Rectal smooth muscle tissue (tissue), 1 donor: Measurements from ENCODE around the gene ANTXR2.

ENCODE experiments used
- H3K27ac ChIP-seq: one replicate; pipeline ENCODE4 v1.7.0; 2013; ENCODE audit warnings: low read depth, low read length, inconsistent platforms
- H3K27me3 ChIP-seq: one replicate; pipeline ENCODE4 v1.7.0; 2013; ENCODE audit warnings: low read length; ENCODE audit not compliant: control insufficient read depth, insufficient read depth
- H3K36me3 ChIP-seq: one replicate; pipeline ENCODE4 v1.7.0; 2013; ENCODE audit warnings: low read length; ENCODE audit not compliant: control insufficient read depth, insufficient read depth
- H3K4me1 ChIP-seq: one replicate; pipeline ENCODE4 v1.7.0; 2013; ENCODE audit warnings: low read length; ENCODE audit not compliant: control insufficient read depth, insufficient read depth
- H3K4me3 ChIP-seq: one replicate; pipeline ENCODE4 v1.7.0; 2013; ENCODE audit warnings: low read length
- H3K9ac ChIP-seq: one replicate; pipeline ENCODE4 v1.7.0; 2013; ENCODE audit warnings: low read length

Gene ANTXR2

GRCh38 chr4:80027611-80028010 lies 45.4 kb downstream of the ANTXR2 start:
- Histone ChIP-seq H3K27ac (no peak overlapping the region), H3K27me3 (no peaks in the 10 kb centered on the region), H3K9ac (no peak overlapping the region), H3K4me1 (no peaks in the 10 kb centered on the region), H3K4me3 (no peak overlapping the region), H3K36me3 (peaks cover 9% of the 10 kb centered on the region)

GRCh38 chr4:80026100-80026499 lies 46.9 kb downstream of the ANTXR2 start:
- Histone ChIP-seq H3K4me3 (no peak overlapping the region), H3K4me1 (no peaks in the 10 kb centered on the region), H3K36me3 (peaks cover 11% of the 10 kb centered on the region), H3K9ac (no peak overlapping the region), H3K27me3 (no peaks in the 10 kb centered on the region), H3K27ac (no peak overlapping the region)

- Histone ChIP-seq H3K36me3 (peaks cover 11% of the 10 kb centered on the region), H3K4me3 (no peak overlapping the region), H3K27ac (no peak overlapping the region), H3K9ac (no peak overlapping the region), H3K27me3 (no peaks in the 10 kb centered on the region), H3K4me1 (no peaks in the 10 kb centered on the region)
Measured at GRCh38 chr4:80024335-80024734, 48.7 kb downstream of the ANTXR2 start.

- no peak overlapping the region for H3K27ac ChIP-seq
- no peak overlapping the region for H3K9ac ChIP-seq
- H3K36me3 ChIP-seq, result peaks cover 11% of the 10 kb centered on the region
- H3K4me1 ChIP-seq, result peaks cover 1% of the 10 kb centered on the region
- no peaks in the 10 kb centered on the region for H3K27me3 ChIP-seq
- H3K4me3 ChIP-seq, result no peak overlapping the region
Measured at GRCh38 chr4:80022282-80022681, 50.7 kb downstream of the ANTXR2 start.

- H3K36me3 ChIP-seq, result no peaks in the 10 kb centered on the region
- no peak overlapping the region for H3K27ac ChIP-seq
Measured at GRCh38 chr4:80017125-80017854, 55.7 kb downstream of the ANTXR2 start.

GRCh38 chr4:80016506-80016905 lies 56.5 kb downstream of the ANTXR2 start:
- no peaks in the 10 kb centered on the region for H3K36me3 ChIP-seq
- H3K9ac ChIP-seq, result no peak overlapping the region
- H3K27me3 ChIP-seq, result no peaks in the 10 kb centered on the region
- H3K27ac ChIP-seq, result peak overlapping the region; percentile 39
- H3K4me1 ChIP-seq, result peaks cover 21% of the 10 kb centered on the region
- no peak overlapping the region for H3K4me3 ChIP-seq

More at GRCh38 chr4:80017125-80017854, 55.7 kb downstream of the ANTXR2 start:
- peaks cover 21% of the 10 kb centered on the region for H3K4me1 ChIP-seq
- H3K9ac ChIP-seq, result no peak overlapping the region
- H3K27me3 ChIP-seq, result no peaks in the 10 kb centered on the region
- no peak overlapping the region for H3K4me3 ChIP-seq

GRCh38 chr4:80015407-80016189 lies 57.4 kb downstream of the ANTXR2 start:
- H3K9ac ChIP-seq, result no peak overlapping the region
- no peaks in the 10 kb centered on the region for H3K27me3 ChIP-seq
- no peaks in the 10 kb centered on the region for H3K36me3 ChIP-seq

GRCh38 chr4:80014531-80014930 lies 58.5 kb downstream of the ANTXR2 start:
- H3K27ac ChIP-seq, result no peak overlapping the region

More at GRCh38 chr4:80015407-80016189, 57.4 kb downstream of the ANTXR2 start:
- no peak overlapping the region for H3K27ac ChIP-seq
- peaks cover 21% of the 10 kb centered on the region for H3K4me1 ChIP-seq
- no peak overlapping the region for H3K4me3 ChIP-seq

GRCh38 chr4:80012291-80012690 lies 60.7 kb downstream of the ANTXR2 start:
- Histone ChIP-seq H3K27me3 (no peaks in the 10 kb centered on the region), H3K4me1 (peaks cover 20% of the 10 kb centered on the region), H3K9ac (no peak overlapping the region), H3K27ac (no peak overlapping the region), H3K36me3 (no peaks in the 10 kb centered on the region), H3K4me3 (no peak overlapping the region)

More at GRCh38 chr4:80014531-80014930, 58.5 kb downstream of the ANTXR2 start:
- Histone ChIP-seq H3K36me3 (no peaks in the 10 kb centered on the region), H3K27me3 (no peaks in the 10 kb centered on the region), H3K4me1 (peaks cover 21% of the 10 kb centered on the region), H3K4me3 (no peak overlapping the region), H3K9ac (no peak overlapping the region)

- Histone ChIP-seq H3K27me3 (no peaks in the 10 kb centered on the region), H3K36me3 (peaks cover 2% of the 10 kb centered on the region), H3K4me3 (no peak overlapping the region), H3K9ac (no peak overlapping the region), H3K27ac (peak overlapping the region; percentile 32), H3K4me1 (peaks cover 15% of the 10 kb centered on the region)
Measured at GRCh38 chr4:80011636-80012236, 61.3 kb downstream of the ANTXR2 start.

GRCh38 chr4:80010316-80010715 lies 62.7 kb downstream of the ANTXR2 start:
- no peak overlapping the region for H3K4me3 ChIP-seq
- no peak overlapping the region for H3K27ac ChIP-seq
- peaks cover 6% of the 10 kb centered on the region for H3K4me1 ChIP-seq
- H3K36me3 ChIP-seq, result peaks cover 3% of the 10 kb centered on the region
- H3K9ac ChIP-seq, result no peak overlapping the region
- no peaks in the 10 kb centered on the region for H3K27me3 ChIP-seq

- H3K4me1 ChIP-seq, result peaks cover 2% of the 10 kb centered on the region
- H3K36me3 ChIP-seq, result peaks cover 3% of the 10 kb centered on the region
- H3K27me3 ChIP-seq, result no peaks in the 10 kb centered on the region
- no peak overlapping the region for H3K4me3 ChIP-seq
- H3K9ac ChIP-seq, result no peak overlapping the region
- no peak overlapping the region for H3K27ac ChIP-seq
Measured at GRCh38 chr4:80009806-80010205, 63.2 kb downstream of the ANTXR2 start.
